ENCODE results near the gene GNG10.
"Not testable (repeated sequence)": the region's sequence is repeated elsewhere in the genome, so short reads cannot be mapped to it uniquely, and the experiment has no call there.

The GNG10 gene

GRCh38 chr9:111661150-111661801, at the start of gene GNG10:
Gene GNG10 (plus strand): TSS chr9:111661605. CDS start chr9:111661635, 30 bp downstream.
- peak; percentile 26 to 62 for DNase-seq

- DNase-seq = no peak
These were observed 47.9 kb upstream of the GNG10 start for GRCh38 chr9:111613436-111614040.

- DNase-seq = no peak
These were observed 45.5 kb upstream of the GNG10 start for GRCh38 chr9:111615928-111616327.

GRCh38 chr9:111617349-111617748, 44.1 kb upstream of the GNG10 start:
- DNase-seq = not testable (repeated sequence)

- peak in 1 of 2 experiments; percentile 62 for DNase-seq
These were observed 39.4 kb upstream of the GNG10 start for GRCh38 chr9:111621895-111622480.

- peak in 1 of 2 experiments; percentile 59 for DNase-seq
These were observed 38.8 kb upstream of the GNG10 start for GRCh38 chr9:111622626-111623025.

GRCh38 chr9:111627260-111627963, 34.0 kb upstream of the GNG10 start:
- no peak for DNase-seq

- DNase-seq = no peak
These were observed 33.0 kb upstream of the GNG10 start for GRCh38 chr9:111628411-111628810.

- no peak for DNase-seq
These were observed 31.0 kb upstream of the GNG10 start for GRCh38 chr9:111630182-111630963.

GRCh38 chr9:111630964-111631213, 30.5 kb upstream of the GNG10 start:
- DNase-seq = no peak

- DNase-seq = peak; percentile 96 to 100
These were observed 30.0 kb upstream of the GNG10 start, which contains the start of gene DNAJC25 for GRCh38 chr9:111631214-111631971. Gene DNAJC25 (plus strand): TSS chr9:111631334. CDS start chr9:111631408, 74 bp downstream.

- no peak for DNase-seq
These were observed 29.3 kb upstream of the GNG10 start for GRCh38 chr9:111632060-111632459.

- DNase-seq = no peak
These were observed 28.6 kb upstream of the GNG10 start for GRCh38 chr9:111632695-111633388.

GRCh38 chr9:111633389-111633736, 28.0 kb upstream of the GNG10 start:
- DNase-seq = no peak

- DNase-seq = no peak
These were observed 26.5 kb upstream of the GNG10 start for GRCh38 chr9:111634860-111635259.

- DNase-seq = no peak
These were observed 23.9 kb upstream of the GNG10 start for GRCh38 chr9:111637421-111637950.

- DNase-seq = no peak
These were observed 17.1 kb upstream of the GNG10 start for GRCh38 chr9:111644195-111644772.

- no peak for DNase-seq
These were observed 15.6 kb upstream of the GNG10 start for GRCh38 chr9:111645806-111646205.

- no peak for DNase-seq
These were observed 15.0 kb upstream of the GNG10 start for GRCh38 chr9:111646417-111646816.

- DNase-seq = no peak
These were observed 13.3 kb upstream of the GNG10 start for GRCh38 chr9:111648066-111648465.

- DNase-seq = no peak
These were observed 12.4 kb upstream of the GNG10 start for GRCh38 chr9:111649016-111649415.
